ENCODE results near the gene ZDHHC3. TPM values are rescaled to one million over a fixed set of nuclear protein-coding genes. Genes with fewer than 3 reads are reported as not detected.
"Not testable (repeated sequence)": the region's sequence is repeated elsewhere in the genome, so short reads cannot be mapped to it uniquely, and the experiment has no call there.

ZDHHC3 gene
- total and polyA plus RNA-seq, 12 donors, result 19.0 to 52.2 (median 42.2) TPM

DNA sequence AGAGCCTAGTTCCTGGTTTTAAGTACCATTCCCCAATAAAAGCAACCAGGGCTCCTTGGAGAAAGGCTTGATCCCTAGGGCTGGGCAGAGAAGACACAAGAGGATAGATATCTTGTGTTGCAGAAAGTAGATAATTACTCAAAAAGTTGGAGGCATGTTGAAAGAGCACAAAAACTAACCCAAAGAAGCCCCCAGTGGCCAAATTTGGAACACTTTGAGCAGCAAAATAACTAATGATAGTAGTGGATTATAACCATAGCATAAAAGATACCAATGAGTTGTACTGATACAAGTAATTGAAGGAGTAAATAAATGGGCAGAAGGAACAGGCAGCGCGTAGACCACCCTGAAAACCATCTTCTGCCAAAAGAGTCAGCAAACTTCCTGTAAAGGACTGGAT, 12.1 kb upstream of the ZDHHC3 start:
- no peak overlapping the region for H3K4me3 ChIP-seq
- 97% methylated on average over 2 of the region's 2 CpGs for WGBS, 2 donors
- DNase-seq (no peak), ATAC-seq (no peak)
- H3K9me3 ChIP-seq, result no peaks in the 10 kb centered on the region
- peaks cover 0 to 59% (median 28%) of the 10 kb centered on the region in 9 donors for H3K4me1 ChIP-seq
- intact Hi-C loops (cut with DNase I), result no loop called here
- H3K27me3 ChIP-seq, result no peaks in the 10 kb centered on the region
- H3K36me3 ChIP-seq, result peaks cover 0 to 33% (median 0%) of the 10 kb centered on the region in 9 donors
- peak in 7 of 9 donors; percentile 9 to 44 (median 35) for TF ChIP-seq CTCF (IDR thresholded peaks at IDR 0.05)
- H3K27ac ChIP-seq, result peak overlapping the region in 1 of 10 donors; percentile 11

DNA sequence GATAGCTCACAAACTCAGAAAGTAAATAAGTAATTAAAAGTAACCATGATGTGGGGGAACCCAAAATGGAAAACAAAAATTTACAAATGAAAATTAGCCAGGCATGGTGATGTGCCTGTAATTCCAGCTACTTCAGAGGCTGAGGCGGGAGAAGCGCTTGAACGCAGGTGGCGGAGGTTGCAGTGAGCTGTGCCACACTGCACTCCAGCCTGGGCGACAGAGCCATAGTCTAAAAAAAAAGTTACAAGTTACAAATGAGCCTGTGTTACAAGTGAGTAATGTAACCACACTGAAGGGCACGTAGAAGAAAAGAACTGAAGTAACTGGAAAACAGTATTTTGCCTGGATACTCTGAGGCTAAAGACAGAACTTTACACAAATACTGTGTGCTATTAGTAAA, 11.4 kb upstream of the ZDHHC3 start:
- ATAC-seq, result no peak
- 83 to 94% methylated on average over 6 of the region's 6 CpGs for WGBS, 2 donors
- DNase-seq, result no peak
- Histone ChIP-seq H3K27me3 (no peaks in the 10 kb centered on the region), H3K4me3 (no peak overlapping the region), H3K4me1 (peaks cover 0 to 64% (median 34%) of the 10 kb centered on the region in 9 donors), H3K27ac (no peak overlapping the region), H3K36me3 (peaks cover 0 to 29% (median 0%) of the 10 kb centered on the region in 9 donors), H3K9me3 (no peaks in the 10 kb centered on the region)
- intact Hi-C loops (cut with DNase I), result no loop called here
- TF ChIP-seq CTCF (IDR thresholded peaks at IDR 0.05), result no peak

- H3K9me3 ChIP-seq; DNase-seq; ATAC-seq; H3K27ac ChIP-seq; H3K27me3 ChIP-seq; H3K4me3 ChIP-seq; intact Hi-C loops (cut with DNase I): not testable (repeated sequence)
- H3K36me3 ChIP-seq, result peaks cover 0 to 19% (median 0%) of the 10 kb centered on the region in 9 donors
- 90 to 97% methylated on average over 12 to 14 of the region's 14 CpGs for WGBS, 2 donors
- peaks cover 0 to 72% (median 37%) of the 10 kb centered on the region in 9 donors for H3K4me1 ChIP-seq
These were observed 10.4 kb upstream of the ZDHHC3 start for GRCh38 chr3:44986330-44986729.

DNA sequence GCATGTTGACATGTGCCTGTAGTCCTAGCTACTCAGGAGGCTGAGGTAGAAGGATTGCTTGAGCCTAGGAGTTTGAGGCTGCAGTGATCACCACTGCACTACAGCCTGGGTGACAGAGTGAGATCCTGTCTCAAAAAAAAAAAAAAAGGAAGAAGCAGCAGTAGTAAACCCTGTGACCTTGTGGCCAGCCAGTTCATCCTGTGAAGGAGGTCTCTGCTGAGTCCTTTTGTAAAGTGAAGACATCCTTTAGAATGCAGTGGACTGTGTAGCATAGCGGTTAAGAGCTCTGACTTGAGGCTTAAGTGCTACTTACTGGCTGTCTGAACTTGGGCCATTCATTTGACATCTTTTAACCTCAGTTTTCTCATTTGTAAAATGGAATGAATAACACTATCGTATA, 8.4 kb upstream of the ZDHHC3 start:
- H3K4me3 ChIP-seq, result no peak overlapping the region
- H3K9me3 ChIP-seq, result no peaks in the 10 kb centered on the region
- ATAC-seq (no peak), DNase-seq (no peak)
- H3K36me3 ChIP-seq, result no peaks in the 10 kb centered on the region
- no peak for TF ChIP-seq CTCF (IDR thresholded peaks at IDR 0.05)
- no peak overlapping the region for H3K27ac ChIP-seq
- no peaks in the 10 kb centered on the region for H3K27me3 ChIP-seq
- 97 to 100% methylated on average over 2 of the region's 2 CpGs for WGBS, 2 donors
- intact Hi-C loops (cut with DNase I), result no loop called here
- peaks cover 0 to 61% (median 25%) of the 10 kb centered on the region in 9 donors for H3K4me1 ChIP-seq

DNA sequence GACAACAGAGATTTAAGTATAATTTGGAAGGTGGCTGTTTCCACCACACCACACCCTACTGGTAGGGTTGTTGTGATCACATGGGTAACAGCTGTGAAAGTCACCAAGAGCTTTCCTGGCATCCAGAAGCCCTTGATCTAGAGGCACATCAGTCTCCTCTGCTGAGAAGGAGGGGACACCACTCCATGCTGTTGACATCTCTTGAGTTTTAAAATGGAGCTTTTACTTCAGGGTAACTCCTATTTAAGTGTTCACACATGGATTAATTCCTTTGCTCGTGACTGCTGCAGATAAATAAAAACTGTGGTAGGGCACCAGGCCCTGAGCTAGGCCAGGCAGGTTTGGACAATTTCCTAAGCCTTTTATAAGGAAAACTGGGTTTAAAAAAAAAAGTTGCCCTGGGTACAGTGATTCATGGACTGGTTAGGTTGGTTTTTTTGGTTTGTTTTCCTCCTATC, 7.5 kb upstream of the ZDHHC3 start:
- peak; percentile 49 to 85 (median 71) for ATAC-seq
- TF ChIP-seq CTCF (IDR thresholded peaks at IDR 0.05), result no peak
- intact Hi-C loops (cut with DNase I), result no loop called here
- H3K4me3 ChIP-seq, result no peak overlapping the region
- H3K4me1 ChIP-seq, result peaks cover 0 to 61% (median 29%) of the 10 kb centered on the region in 9 donors
- 50% methylated on average over 1 of the region's 1 CpG for WGBS, 2 donors
- H3K27ac ChIP-seq, result peak overlapping the region in 5 of 10 donors; percentile 31 to 61 (median 46)
- H3K27me3 ChIP-seq, result no peaks in the 10 kb centered on the region
- no peaks in the 10 kb centered on the region for H3K36me3 ChIP-seq
- no peak for DNase-seq
- no peaks in the 10 kb centered on the region for H3K9me3 ChIP-seq

All from heart right ventricle (tissue), 16 donors.